Esophagus muscularis mucosa (tissue), 4 donors: ENCODE results near the gene BNC2. TPM values are rescaled to one million over a fixed set of nuclear protein-coding genes. Genes with fewer than 3 reads are reported as not detected.
A peak's percentile ranks its signal among the peaks of the same experiment; 100 is the strongest.

Experiments used
- DNase-seq: peaks from one replicate; pipeline ENCODE4 v3.0.0-alpha.2; 2017; ENCODE audit errors: extremely low spot score
- H3K27ac ChIP-seq, 4 donors: fragments of 200-600 bp; sonication (generic); replicated peaks in 1 of 4; 1 replicate in 3 of 4; 2 replicates in 1 of 4; pipeline ENCODE4 v1.5.1; 2016 to 2019; ENCODE audit warnings: mild to moderate bottlenecking in 1 of 4
- H3K27me3 ChIP-seq, 4 donors: fragments of 200-600 bp; sonication (generic); one replicate each; pipeline versions ENCODE4 v1.5.1 to v1.6.0; 2016 to 2019
- H3K36me3 ChIP-seq, 4 donors: fragments of 200-600 bp; sonication (generic); one replicate each; pipeline ENCODE4 v1.5.1; 2016 to 2019
- H3K4me1 ChIP-seq, 4 donors: fragments of 200-600 bp; sonication (generic); one replicate each; pipeline ENCODE4 v1.5.1; 2016 to 2019
- H3K4me3 ChIP-seq, 4 donors: fragments of 200-600 bp; sonication (generic); 1 replicate in 2 of 4; 2 replicates in 2 of 4; pipeline ENCODE4 v1.5.1; 2016 to 2019; ENCODE audit warnings: mild to moderate bottlenecking in 4 of 4, moderate library complexity in 1 of 4
- H3K9me3 ChIP-seq, 4 donors: fragments of 200-600 bp; sonication (generic); 1 replicate in 3 of 4; 2 replicates in 1 of 4; pipeline ENCODE4 v1.5.1; 2016 to 2019
- EP300 ChIP-seq: sonication (generic); formaldehyde crosslinking; IDR thresholded peaks from one replicate; pipeline ENCODE4 v1.6.1; 2017; ENCODE audit warnings: antibody characterized with exemption
- POLR2A ChIP-seq: fragments of 450-650 bp; IDR thresholded peaks from one replicate; pipeline ENCODE4 v1.6.1; 2017; ENCODE audit warnings: antibody characterized with exemption, moderate library complexity, mild to moderate bottlenecking, low read depth
- POLR2AphosphoS5 ChIP-seq, 2 donors: sonication (generic); formaldehyde crosslinking; IDR thresholded peaks; one replicate each; pipeline ENCODE4 v1.6.1; 2017; ENCODE audit warnings: antibody characterized with exemption in 2 of 2
- whole genome bisulfite sequencing: methylation state at CpG from one replicate; pipeline ENCODE4 v1.1.5; 2018; 5-methylcytosine and 5-hydroxymethylcytosine counted together
- intact Hi-C: fragments of 100-400 bp; cut with DNase I; formaldehyde crosslinking; loops from one replicate; pipeline ENCODE4 v1.15.1; 2023
- total RNA-seq, 4 donors: library from RNA; depleted of rRNA; stranded (reverse); fragments of >200 nt; gene quantifications; one replicate each; pipeline versions ENCODE4 v1.1.0 to v1.2.1, GENCODE V29; 2016
- TF ChIP-seq, protein P1 (sequence below), 3 experiments: fragments of 200-600 bp in 2 of 3; fragments of 450-650 bp in 1 of 3; sonication (generic) in 2 of 3; IDR thresholded peaks; one replicate each; pipeline ENCODE4 v1.5.1; 2017 to 2019; ENCODE audit warnings: antibody characterized with exemption in 3 of 3, mild to moderate bottlenecking in 2 of 3, moderate library complexity in 1 of 3

Gene BNC2
- total RNA-seq, 4 donors from 2014 or later, result 95.3 to 138 (median 123) TPM

DNA sequence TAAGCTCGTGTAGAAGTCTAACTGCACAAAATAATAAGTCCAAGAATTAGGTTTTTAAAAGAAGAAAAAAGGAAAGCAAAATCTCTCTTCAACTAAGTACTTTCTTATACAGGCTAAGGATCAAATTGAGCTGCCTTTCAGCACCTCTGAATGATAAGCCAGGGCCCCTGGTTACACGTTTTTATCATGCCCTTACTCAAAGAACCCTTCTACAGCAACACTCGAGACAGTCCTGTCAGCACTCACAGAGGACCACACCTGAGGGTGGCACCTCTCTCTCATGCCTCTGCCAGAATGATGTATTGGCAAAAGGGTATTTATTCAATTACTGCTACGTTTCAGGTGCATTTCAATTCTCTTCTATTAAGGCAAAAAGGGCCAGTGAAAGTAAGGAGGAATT is 150.5 kb downstream of the BNC2 start:
- Histone ChIP-seq H3K9me3 (no peaks in the 10 kb centered on the region), H3K4me3 (no peak overlapping the region), H3K27ac (no peak overlapping the region), H3K36me3 (no peaks in the 10 kb centered on the region), H3K27me3 (no peaks in the 10 kb centered on the region), H3K4me1 (peaks cover 0 to 73% (median 58%) of the 10 kb centered on the region in 4 donors)
- 62% methylated on average over 4 of the region's 4 CpGs for WGBS
- no peak for DNase-seq
- TF ChIP-seq, protein P1, sequence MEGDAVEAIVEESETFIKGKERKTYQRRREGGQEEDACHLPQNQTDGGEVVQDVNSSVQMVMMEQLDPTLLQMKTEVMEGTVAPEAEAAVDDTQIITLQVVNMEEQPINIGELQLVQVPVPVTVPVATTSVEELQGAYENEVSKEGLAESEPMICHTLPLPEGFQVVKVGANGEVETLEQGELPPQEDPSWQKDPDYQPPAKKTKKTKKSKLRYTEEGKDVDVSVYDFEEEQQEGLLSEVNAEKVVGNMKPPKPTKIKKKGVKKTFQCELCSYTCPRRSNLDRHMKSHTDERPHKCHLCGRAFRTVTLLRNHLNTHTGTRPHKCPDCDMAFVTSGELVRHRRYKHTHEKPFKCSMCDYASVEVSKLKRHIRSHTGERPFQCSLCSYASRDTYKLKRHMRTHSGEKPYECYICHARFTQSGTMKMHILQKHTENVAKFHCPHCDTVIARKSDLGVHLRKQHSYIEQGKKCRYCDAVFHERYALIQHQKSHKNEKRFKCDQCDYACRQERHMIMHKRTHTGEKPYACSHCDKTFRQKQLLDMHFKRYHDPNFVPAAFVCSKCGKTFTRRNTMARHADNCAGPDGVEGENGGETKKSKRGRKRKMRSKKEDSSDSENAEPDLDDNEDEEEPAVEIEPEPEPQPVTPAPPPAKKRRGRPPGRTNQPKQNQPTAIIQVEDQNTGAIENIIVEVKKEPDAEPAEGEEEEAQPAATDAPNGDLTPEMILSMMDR (IDR thresholded peaks at IDR 0.05), result no peak
- TF ChIP-seq POLR2AphosphoS5 (IDR thresholded peaks at IDR 0.05) (no peak), EP300 (no peak), POLR2A (no peak)
- intact Hi-C loops, result loop anchor here (10.0 kb wide), 1 partner anchor 525 kb away; no protein-coding TSS in a partner anchor

DNA sequence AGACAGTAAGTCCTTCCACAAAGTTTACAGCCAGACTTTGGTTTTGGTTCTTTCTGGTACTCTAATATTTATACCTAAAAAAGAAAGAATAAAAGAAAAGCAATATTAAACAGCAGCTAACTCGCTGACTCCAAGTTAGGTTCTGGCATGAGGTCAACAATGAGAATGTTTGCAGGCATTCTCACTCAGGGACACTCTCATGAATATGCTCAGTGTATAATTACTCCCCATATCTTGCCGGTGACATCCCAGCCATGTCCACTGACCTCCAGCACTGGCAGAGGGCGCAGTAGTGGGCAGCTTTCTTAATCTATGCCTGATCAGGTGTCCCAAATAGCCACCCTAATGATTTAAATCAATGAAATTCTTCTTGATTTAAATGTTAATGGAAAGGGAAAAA is 151.5 kb downstream of the BNC2 start:
- no peak for DNase-seq
- Histone ChIP-seq H3K27me3 (no peaks in the 10 kb centered on the region), H3K9me3 (no peaks in the 10 kb centered on the region), H3K27ac (peak overlapping the region in 2 of 4 donors; percentile 11 to 22), H3K4me3 (no peak overlapping the region), H3K36me3 (no peaks in the 10 kb centered on the region), H3K4me1 (peaks cover 0 to 71% (median 61%) of the 10 kb centered on the region in 4 donors)
- no peak for TF ChIP-seq POLR2AphosphoS5 (IDR thresholded peaks at IDR 0.05)
- TF ChIP-seq, protein P1 (IDR thresholded peaks at IDR 0.05), result no peak
- TF ChIP-seq EP300, result no peak
- no peak for TF ChIP-seq POLR2A
- 57% methylated on average over 3 of the region's 3 CpGs for WGBS
- intact Hi-C loops, result no loop called here

DNA sequence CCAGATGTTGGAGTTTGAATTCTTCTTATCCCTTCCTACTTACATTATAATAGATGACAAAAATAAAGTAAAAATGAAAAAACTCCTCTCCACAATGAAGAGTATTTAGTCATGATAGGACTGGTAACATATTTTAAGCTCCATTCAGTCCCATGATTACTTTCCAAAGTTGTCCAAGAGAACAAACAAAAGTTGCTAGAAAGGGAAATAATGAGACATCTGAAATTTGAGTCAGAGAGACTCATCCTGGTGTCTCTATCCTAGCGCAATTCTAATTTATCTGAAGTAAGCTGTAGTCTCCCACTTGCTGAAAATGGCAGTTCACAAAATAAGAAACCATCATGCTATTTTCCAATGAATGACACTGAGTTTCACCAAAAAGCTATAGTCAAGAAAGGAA is 152.2 kb downstream of the BNC2 start:
- DNase-seq, result no peak
- Histone ChIP-seq H3K9me3 (no peaks in the 10 kb centered on the region), H3K36me3 (no peaks in the 10 kb centered on the region), H3K27ac (peak overlapping the region in 2 of 4 donors; percentile 11 to 22), H3K4me3 (no peak overlapping the region), H3K4me1 (peaks cover 0 to 67% (median 57%) of the 10 kb centered on the region in 4 donors), H3K27me3 (no peaks in the 10 kb centered on the region)
- intact Hi-C loops, result no loop called here
- 83% methylated on average over 1 of the region's 1 CpG for WGBS
- TF ChIP-seq POLR2AphosphoS5 (IDR thresholded peaks at IDR 0.05), result no peak
- no peak for TF ChIP-seq EP300
- TF ChIP-seq POLR2A, result no peak
- TF ChIP-seq, protein P1 (IDR thresholded peaks at IDR 0.05), result no peak

DNA sequence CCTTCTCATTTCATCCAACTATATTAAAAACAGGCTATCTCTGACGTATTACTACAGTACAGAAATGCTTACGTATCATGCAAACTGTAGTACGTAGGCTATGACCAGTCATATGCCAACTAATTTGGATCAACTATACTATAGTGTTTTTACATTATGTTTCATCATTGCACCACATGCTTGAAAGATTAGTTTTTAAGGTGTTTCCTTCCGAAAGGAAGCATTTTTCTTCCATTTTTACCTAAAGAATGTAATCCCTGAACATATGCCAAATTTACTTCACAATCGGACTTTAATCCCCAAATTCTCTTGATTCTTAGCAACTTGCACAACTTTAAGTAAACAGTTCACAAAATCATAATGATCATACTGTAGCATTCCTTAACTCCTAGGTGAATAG is 153.9 kb downstream of the BNC2 start:
- H3K27me3 ChIP-seq, result no peaks in the 10 kb centered on the region
- no peak for DNase-seq
- 94% methylated on average over 5 of the region's 5 CpGs for WGBS

More for the DNA sequence above, 153.9 kb downstream of the BNC2 start:
- H3K9me3 ChIP-seq, result no peaks in the 10 kb centered on the region
- TF ChIP-seq, protein P1 (IDR thresholded peaks at IDR 0.05), result no peak
- TF ChIP-seq POLR2A (no peak), POLR2AphosphoS5 (IDR thresholded peaks at IDR 0.05) (no peak), EP300 (no peak)
- H3K27ac ChIP-seq, result no peak overlapping the region
- intact Hi-C loops, result no loop called here
- H3K4me1 ChIP-seq, result peaks cover 0 to 56% (median 46%) of the 10 kb centered on the region in 4 donors
- no peaks in the 10 kb centered on the region for H3K36me3 ChIP-seq
- no peak overlapping the region for H3K4me3 ChIP-seq
